ENCODE results near the gene NSMF. TPM values are rescaled to one million over a fixed set of nuclear protein-coding genes. Genes with fewer than 3 reads are reported as not detected.

The NSMF gene
- total and polyA plus RNA-seq, 2 of the 8 experiments (the other 6 are each of a cell fraction or from before 2014, with no cell fraction given) = 56.7 to 65.1 TPM

GRCh38 chr9:137478613-137478961 is 19.5 kb upstream of the NSMF start:
- no peak overlapping the region; the same call in 1 of the 2 replicates for H3K18ac ChIP-seq (ENCODE audit: extremely low read depth, low read length)
- H3K23ac ChIP-seq (ENCODE audit: insufficient read length) = no peak overlapping the region
- no peak overlapping the region for H3K56ac ChIP-seq (replicated peaks; ENCODE audit: insufficient read length, low read depth, low read length)
- H3K23me2 ChIP-seq (ENCODE audit: low read depth, low read length) = no peaks in the 10 kb centered on the region
- H3K27me3 ChIP-seq (replicated peaks in 1 of 4; ENCODE audit: control insufficient read depth in 3 of 4, extremely low read depth in 1 of 4, insufficient read depth in 3 of 4, low read length in 3 of 4) = no peaks in the 10 kb centered on the region; a peak in 1 of 7 replicates
- no peaks in the 10 kb centered on the region for H3K79me1 ChIP-seq (ENCODE audit: low read depth, low read length)
- peaks cover 4 to 11% of the 10 kb centered on the region in 2 experiments; a peak in 3 of 4 replicates for H3K9me3 ChIP-seq (ENCODE audit: insufficient read depth in 2 of 2, low read depth in 1 of 2, low read length in 1 of 2)
- DNase-seq (ENCODE audit: low read depth in 1 of 2, low spot score in 2 of 2) (no peak), FAIRE-seq (no peak)
- H3K14ac ChIP-seq (ENCODE audit: insufficient read length) = no peak overlapping the region
- no peaks in the 10 kb centered on the region for H3K36me3 ChIP-seq (ENCODE audit: control insufficient read depth in 2 of 4, insufficient read depth in 4 of 4, low read length in 3 of 4)
- ChIA-PET CTCF (ENCODE audit: partially characterized antibody) (interaction anchor here (0.5 to 1.6 kb wide), 6 partner anchors 17 to 150 kb away, joined by 3 to 5 read pairs (median 4); no protein-coding TSS in a partner anchor), POLR2A (ENCODE audit: partially characterized antibody) (interaction anchor here (0.7 to 1.2 kb wide), 2 partner anchors 10 to 238 kb away, joined by 3 read pairs; partner anchors contain the start of gene TUBB4B)
- no peak overlapping the region for H2BK5ac ChIP-seq (ENCODE audit: low read depth, low read length)
- no peaks in the 10 kb centered on the region; a peak in 2 of 7 replicates for H3K4me1 ChIP-seq (replicated peaks in 1 of 4; ENCODE audit: control insufficient read depth in 3 of 4, insufficient read depth in 4 of 4, low read length in 3 of 4)
- H2BK120ac ChIP-seq (replicated peaks; ENCODE audit: low read depth, low read length) = no peak overlapping the region
- no peak overlapping the region for H2AFZ ChIP-seq (ENCODE audit: low read length)
- H2BK20ac ChIP-seq (ENCODE audit: low read length) = no peak overlapping the region
- H4K5ac ChIP-seq (ENCODE audit: insufficient read length, low read depth, low read length) = no peak overlapping the region
- no peak overlapping the region for H2AK5ac ChIP-seq (ENCODE audit: low read depth, low read length)
- no peak overlapping the region for H3K4ac ChIP-seq (replicated peaks; ENCODE audit: insufficient read length, low read depth, low read length)
- H2BK15ac ChIP-seq (ENCODE audit: low read length) = no peak overlapping the region
- 94% methylated on average over 11 of the region's 11 CpGs; no CpG with 5 or more reads in 1 of the 2 experiments for WGBS, 2 experiments (ENCODE audit: extremely low coverage in 1 of 2, insufficient coverage in 1 of 2, insufficient read length in 1 of 2, insufficient replicate concordance in 2 of 2, low coverage in 1 of 2, low lambda C conversion rate in 2 of 2, missing lambda C conversion rate in 1 of 2)
- TF ChIP-seq TAF1 (IDR thresholded peaks at IDR 0.05; ENCODE audit: low read depth, low read length) (no peak), BACH1 (IDR thresholded peaks at IDR 0.05; ENCODE audit: low read length) (no peak), CTCF (IDR thresholded peaks at IDR 0.05; ENCODE audit: control extremely low read depth in 1 of 3, insufficient read depth in 1 of 3, low read depth in 1 of 3, low read length in 3 of 3) (no peak), POU5F1 (IDR thresholded peaks at IDR 0.05; ENCODE audit: low read depth, low read length) (no peak), CEBPB (IDR thresholded peaks at IDR 0.05; ENCODE audit: low read depth, low read length) (no peak), BCL11A (IDR thresholded peaks at IDR 0.05; ENCODE audit: low read depth in 2 of 2, low read length in 2 of 2) (no peak), KDM5A (IDR thresholded peaks at IDR 0.05; ENCODE audit: low read length) (no peak), CBX5 (IDR thresholded peaks at IDR 0.05; ENCODE audit: low read depth, low read length) (no peak), RXRA (IDR thresholded peaks at IDR 0.05; ENCODE audit: insufficient read depth, low read depth, low read length) (no peak), POLR2AphosphoS5 (IDR thresholded peaks at IDR 0.05; ENCODE audit: low read depth, low read length) (no peak)
- H4K8ac ChIP-seq (ENCODE audit: extremely low read depth, insufficient read depth, low read length) = peak overlapping the region; percentile 38
- no peak overlapping the region for H2BK12ac ChIP-seq (ENCODE audit: low read depth, low read length)
- H4K91ac ChIP-seq (replicated peaks; ENCODE audit: insufficient read length, low read length) = no peak overlapping the region
- no peaks in the 10 kb centered on the region for H3K79me2 ChIP-seq (ENCODE audit: control insufficient read depth in 1 of 2, insufficient read depth in 2 of 2, low read length in 2 of 2)
- no peak overlapping the region for H3K27ac ChIP-seq (ENCODE audit: low read depth, low read length)
- H3K4me2 ChIP-seq (ENCODE audit: insufficient read depth in 1 of 2, low read depth in 2 of 2, low read length in 2 of 2) = no peak overlapping the region
- no peak overlapping the region for H3K9ac ChIP-seq (replicated peaks in 1 of 4; ENCODE audit: extremely low read depth in 1 of 4, low read depth in 3 of 4, low read length in 3 of 4)
- no peaks in the 10 kb centered on the region for H4K20me1 ChIP-seq (replicated peaks in 1 of 2; ENCODE audit: control insufficient read depth in 1 of 2, insufficient read depth in 2 of 2, low read length in 2 of 2)
- H3K4me3 ChIP-seq (ENCODE audit: extremely low read depth in 1 of 4, insufficient read depth in 2 of 4, low read depth in 3 of 4, low read length in 4 of 4) = no peak overlapping the region

Data from H1 (cell line).